Astrocyte (in vitro differentiated cells and primary cell): ENCODE results near the gene DISP3. TPM values are rescaled to one million over a fixed set of nuclear protein-coding genes. Genes with fewer than 3 reads are reported as not detected.

Experiments used
- DNase-seq: peaks from one replicate; pipeline ENCODE4 v3.0.0-alpha.2; 2010; ENCODE audit warnings: low read depth
- FAIRE-seq: peaks from 2 replicates; lab custom pipeline; 2011; peaks lifted over from hg19 to GRCh38; lab: Jason Lieb, UNC
- H2AFZ ChIP-seq: 2 replicates; pipeline ENCODE4 v1.6.0; 2012; ENCODE audit warnings: low read depth, low read length, inconsistent platforms
- H3K27ac ChIP-seq: 2 replicates; pipeline ENCODE4 v1.5.1; 2011; ENCODE audit warnings: low read depth, low read length, inconsistent platforms
- H3K27me3 ChIP-seq: 2 replicates; pipeline ENCODE4 v1.6.0; 2011; ENCODE audit warnings: low read length, inconsistent platforms; ENCODE audit not compliant: insufficient read depth
- H3K36me3 ChIP-seq: 2 replicates; pipeline ENCODE4 v1.5.1; 2011; ENCODE audit warnings: low read length, inconsistent platforms; ENCODE audit not compliant: insufficient read depth
- H3K4me1 ChIP-seq: 2 replicates; pipeline ENCODE4 v1.5.1; 2011; ENCODE audit warnings: low read length, inconsistent platforms; ENCODE audit not compliant: insufficient read depth
- H3K4me2 ChIP-seq: 2 replicates; pipeline ENCODE4 v1.6.0; 2012; ENCODE audit warnings: low read length, inconsistent platforms
- H3K4me3 ChIP-seq: 2 replicates; pipeline ENCODE4 v1.5.1; 2011; ENCODE audit warnings: low read depth, mild to moderate bottlenecking, low read length, inconsistent platforms; ENCODE audit not compliant: insufficient read depth
- H3K79me2 ChIP-seq: 2 replicates; pipeline ENCODE4 v1.6.0; 2012; ENCODE audit warnings: mild to moderate bottlenecking, low read length, inconsistent platforms; ENCODE audit not compliant: insufficient read depth
- H3K9ac ChIP-seq: 2 replicates; pipeline ENCODE4 v1.6.0; 2012; ENCODE audit warnings: mild to moderate bottlenecking, low read length, inconsistent platforms
- H3K9me3 ChIP-seq: 2 replicates; pipeline ENCODE4 v1.5.1; 2012; ENCODE audit warnings: low read depth, mild to moderate bottlenecking, low read length, inconsistent platforms; ENCODE audit not compliant: insufficient read depth
- H4K20me1 ChIP-seq: 2 replicates; pipeline ENCODE4 v1.6.0; 2012; ENCODE audit warnings: low read length, inconsistent platforms; ENCODE audit not compliant: insufficient read depth
- H3K27ac Mint-ChIP-seq: one replicate; pipeline ENCODE4 v1.8.0; 2021; ENCODE audit warnings: mild to moderate bottlenecking, mixed read lengths; ENCODE audit not compliant: unreplicated experiment
- H3K27me3 Mint-ChIP-seq: one replicate; pipeline ENCODE4 v1.8.0; 2021; ENCODE audit warnings: low read depth, mixed read lengths; ENCODE audit not compliant: unreplicated experiment
- H3K36me3 Mint-ChIP-seq: one replicate; pipeline ENCODE4 v1.8.0; 2021; ENCODE audit warnings: low read depth, mixed read lengths; ENCODE audit not compliant: unreplicated experiment
- H3K4me1 Mint-ChIP-seq: one replicate; pipeline ENCODE4 v1.8.0; 2021; ENCODE audit warnings: low read depth, mixed read lengths; ENCODE audit not compliant: unreplicated experiment
- H3K4me3 Mint-ChIP-seq: one replicate; pipeline ENCODE4 v1.8.0; 2021; ENCODE audit warnings: mild to moderate bottlenecking, moderate library complexity, mixed read lengths; ENCODE audit not compliant: unreplicated experiment
- H3K9me3 Mint-ChIP-seq: one replicate; pipeline ENCODE4 v1.8.0; 2021; ENCODE audit warnings: mild to moderate bottlenecking, mixed read lengths; ENCODE audit not compliant: unreplicated experiment
- CTCF ChIP-seq: IDR thresholded peaks from 2 replicates; pipeline ENCODE4 v1.5.1; 2011; ENCODE audit warnings: low read depth, mild to moderate bottlenecking, inconsistent platforms, low read length, moderate library complexity; ENCODE audit not compliant: insufficient read depth
- EZH2 ChIP-seq: IDR thresholded peaks from 2 replicates; pipeline ENCODE4 v1.6.1; 2012; ENCODE audit warnings: mild to moderate bottlenecking, low read length, inconsistent platforms; ENCODE audit not compliant: insufficient read depth
- total RNA-seq: library from RNA; stranded (reverse); gene quantifications from 2 replicates; pipeline ENCODE4 v1.2.1, GENCODE V29; 2021

The DISP3 gene
- total RNA-seq, 1 donor from 2014 or later: 0.32 TPM

GRCh38 chr1:11502516-11502915, 23.6 kb downstream of the DISP3 start:
- H3K36me3 ChIP-seq: no peaks in the 10 kb centered on the region
- H3K4me1 Mint-ChIP-seq: no peaks in the 10 kb centered on the region
- H3K27ac ChIP-seq: no peak overlapping the region
- no peak overlapping the region for H3K4me3 Mint-ChIP-seq
- H3K27ac Mint-ChIP-seq: no peak overlapping the region
- H3K4me3 ChIP-seq: no peak overlapping the region
- DNase-seq: no peak
- no peak for TF ChIP-seq CTCF
- no peak for TF ChIP-seq EZH2
- H3K36me3 Mint-ChIP-seq: peaks cover 9% of the 10 kb centered on the region
- FAIRE-seq: no peak
- H3K27me3 Mint-ChIP-seq: peaks cover 30% of the 10 kb centered on the region
- H3K9ac ChIP-seq: no peak overlapping the region
- H3K79me2 ChIP-seq: no peaks in the 10 kb centered on the region
- no peaks in the 10 kb centered on the region for H4K20me1 ChIP-seq
- no peak overlapping the region for H2AFZ ChIP-seq
- no peaks in the 10 kb centered on the region for H3K4me1 ChIP-seq
- peaks cover 10% of the 10 kb centered on the region for H3K27me3 ChIP-seq
- peaks cover 23% of the 10 kb centered on the region for H3K9me3 ChIP-seq
- no peak overlapping the region for H3K4me2 ChIP-seq
- peaks cover 48% of the 10 kb centered on the region for H3K9me3 Mint-ChIP-seq

GRCh38 chr1:11504599-11504998, 25.6 kb downstream of the DISP3 start:
- H3K4me2 ChIP-seq: no peak overlapping the region
- H3K27me3 Mint-ChIP-seq: peaks cover 10% of the 10 kb centered on the region
- H3K9ac ChIP-seq: no peak overlapping the region
- H3K9me3 Mint-ChIP-seq: peaks cover 53% of the 10 kb centered on the region
- DNase-seq: no peak
- H3K9me3 ChIP-seq: peaks cover 23% of the 10 kb centered on the region
- no peaks in the 10 kb centered on the region for H4K20me1 ChIP-seq
- no peaks in the 10 kb centered on the region for H3K4me1 ChIP-seq
- H3K4me1 Mint-ChIP-seq: no peaks in the 10 kb centered on the region
- no peak for FAIRE-seq
- H3K27ac Mint-ChIP-seq: no peak overlapping the region
- no peak overlapping the region for H3K4me3 ChIP-seq
- H3K27ac ChIP-seq: no peak overlapping the region
- no peak overlapping the region for H3K4me3 Mint-ChIP-seq
- H3K79me2 ChIP-seq: no peaks in the 10 kb centered on the region
- no peak overlapping the region for H2AFZ ChIP-seq
- H3K36me3 Mint-ChIP-seq: peaks cover 9% of the 10 kb centered on the region
- TF ChIP-seq EZH2: no peak
- TF ChIP-seq CTCF: no peak
- no peaks in the 10 kb centered on the region for H3K36me3 ChIP-seq
- H3K27me3 ChIP-seq: peaks cover 10% of the 10 kb centered on the region

- TF ChIP-seq CTCF: no peak
- no peak for TF ChIP-seq EZH2
- Histone ChIP-seq H3K9ac (no peak overlapping the region), H3K27me3 (no peaks in the 10 kb centered on the region), H3K36me3 (no peaks in the 10 kb centered on the region), H3K79me2 (no peaks in the 10 kb centered on the region), H3K9me3 (peaks cover 23% of the 10 kb centered on the region), H3K4me1 (no peaks in the 10 kb centered on the region), H4K20me1 (no peaks in the 10 kb centered on the region), H2AFZ (no peak overlapping the region), H3K4me3 (no peak overlapping the region), H3K27ac (no peak overlapping the region), H3K4me2 (no peak overlapping the region)
- no peak overlapping the region for H3K27ac Mint-ChIP-seq
- H3K9me3 Mint-ChIP-seq: peaks cover 48% of the 10 kb centered on the region
- DNase-seq: no peak
- no peaks in the 10 kb centered on the region for H3K27me3 Mint-ChIP-seq
- no peaks in the 10 kb centered on the region for H3K4me1 Mint-ChIP-seq
- peaks cover 6% of the 10 kb centered on the region for H3K36me3 Mint-ChIP-seq
- H3K4me3 Mint-ChIP-seq: no peak overlapping the region
- FAIRE-seq: no peak
These were observed 26.9 kb downstream of the DISP3 start for GRCh38 chr1:11505591-11506538.
